HFFc6 (cell line): ENCODE measurements around the gene FHDC1. TPM values are rescaled to one million over a fixed set of nuclear protein-coding genes. Genes with fewer than 3 reads are reported as not detected.

Experiments used
- DNase-seq: peaks from one replicate; pipeline ENCODE4 v3.0.0-alpha.2; 2018
- H3K27ac Mint-ChIP-seq: 2 replicates; pipeline ENCODE4 v1.8.0; 2020; ENCODE audit warnings: mild to moderate bottlenecking, mixed read lengths
- H3K27me3 Mint-ChIP-seq: 2 replicates; pipeline ENCODE4 v1.8.0; 2021; ENCODE audit warnings: mild to moderate bottlenecking, moderate library complexity, mixed read lengths; ENCODE audit not compliant: insufficient read depth
- H3K36me3 Mint-ChIP-seq: 2 replicates; pipeline ENCODE4 v1.8.0; 2021; ENCODE audit warnings: low read depth, mixed read lengths
- H3K4me1 Mint-ChIP-seq: 2 replicates; pipeline ENCODE4 v1.8.0; 2020; ENCODE audit warnings: low read depth, mixed read lengths
- H3K4me3 Mint-ChIP-seq: 2 replicates; pipeline ENCODE4 v1.8.0; 2020; ENCODE audit warnings: mild to moderate bottlenecking, moderate library complexity, mixed read lengths
- H3K9me3 Mint-ChIP-seq: 2 replicates; pipeline ENCODE4 v1.8.0; 2020; ENCODE audit warnings: mild to moderate bottlenecking, mixed read lengths
- total RNA-seq, 6 experiments: library from RNA; stranded (reverse); fragmentation: NEBNext Ultra II Directional; extraction: Animal tissue kit (Norgen Biotek cat#: 25700); gene quantifications; 2 replicates in 1 of 6; 3 replicates in 5 of 6; pipeline ENCODE4 v1.2.3, GENCODE V29; 2021
- TF ChIP-seq, protein P1 (sequence below): fragments of 200-600 bp; sonication (generic); IDR thresholded peaks from 2 replicates; pipeline ENCODE4 v1.5.0; 2021; ENCODE audit warnings: antibody characterized with exemption, mild to moderate bottlenecking

FHDC1 gene
- total RNA-seq, 6 experiments from 2014 or later: 0.19 to 0.66 (median 0.28) TPM

GRCh38 chr4:152975380-152976211 lies 39.5 kb downstream of the FHDC1 start:
- H3K4me3 Mint-ChIP-seq: no peak overlapping the region
- H3K27ac Mint-ChIP-seq: no peak overlapping the region
- H3K27me3 Mint-ChIP-seq: peaks cover 6% of the 10 kb centered on the region
- no peak for DNase-seq
- H3K9me3 Mint-ChIP-seq: no peaks in the 10 kb centered on the region
- TF ChIP-seq, protein P1, sequence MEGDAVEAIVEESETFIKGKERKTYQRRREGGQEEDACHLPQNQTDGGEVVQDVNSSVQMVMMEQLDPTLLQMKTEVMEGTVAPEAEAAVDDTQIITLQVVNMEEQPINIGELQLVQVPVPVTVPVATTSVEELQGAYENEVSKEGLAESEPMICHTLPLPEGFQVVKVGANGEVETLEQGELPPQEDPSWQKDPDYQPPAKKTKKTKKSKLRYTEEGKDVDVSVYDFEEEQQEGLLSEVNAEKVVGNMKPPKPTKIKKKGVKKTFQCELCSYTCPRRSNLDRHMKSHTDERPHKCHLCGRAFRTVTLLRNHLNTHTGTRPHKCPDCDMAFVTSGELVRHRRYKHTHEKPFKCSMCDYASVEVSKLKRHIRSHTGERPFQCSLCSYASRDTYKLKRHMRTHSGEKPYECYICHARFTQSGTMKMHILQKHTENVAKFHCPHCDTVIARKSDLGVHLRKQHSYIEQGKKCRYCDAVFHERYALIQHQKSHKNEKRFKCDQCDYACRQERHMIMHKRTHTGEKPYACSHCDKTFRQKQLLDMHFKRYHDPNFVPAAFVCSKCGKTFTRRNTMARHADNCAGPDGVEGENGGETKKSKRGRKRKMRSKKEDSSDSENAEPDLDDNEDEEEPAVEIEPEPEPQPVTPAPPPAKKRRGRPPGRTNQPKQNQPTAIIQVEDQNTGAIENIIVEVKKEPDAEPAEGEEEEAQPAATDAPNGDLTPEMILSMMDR: no peak
- H3K36me3 Mint-ChIP-seq: peaks cover 7% of the 10 kb centered on the region; the same call in 1 of the 2 replicates
- peaks cover 34% of the 10 kb centered on the region for H3K4me1 Mint-ChIP-seq

DNA sequence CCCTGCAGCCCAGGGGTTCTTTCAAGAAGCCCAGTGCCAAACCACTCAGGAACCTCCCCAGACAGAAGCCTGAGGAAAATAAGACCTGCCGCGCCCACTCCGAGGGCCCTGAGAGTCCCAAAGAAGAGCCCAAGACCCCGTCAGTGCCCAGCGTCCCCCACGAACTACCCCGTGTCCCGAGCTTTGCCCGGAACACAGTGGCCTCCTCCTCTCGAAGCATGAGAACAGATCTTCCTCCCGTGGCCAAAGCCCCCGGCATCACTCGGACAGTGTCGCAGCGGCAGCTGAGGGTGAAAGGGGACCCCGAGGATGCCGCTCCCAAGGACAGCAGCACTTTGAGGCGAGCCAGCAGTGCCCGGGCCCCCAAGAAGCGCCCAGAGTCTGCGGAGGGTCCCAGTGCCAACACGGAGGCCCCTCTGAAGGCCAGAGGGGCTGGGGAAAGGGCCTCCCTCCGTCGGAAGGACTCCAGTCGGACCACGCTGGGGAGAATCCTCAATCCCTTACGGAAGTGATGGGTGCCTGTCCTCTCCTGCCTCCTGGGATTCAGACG lies 40.2 kb downstream of the FHDC1 start:
- Mint-ChIP-seq H3K36me3 (peaks cover 7% of the 10 kb centered on the region; the same call in 1 of the 2 replicates), H3K9me3 (no peaks in the 10 kb centered on the region), H3K27ac (no peak overlapping the region), H3K4me1 (peaks cover 28% of the 10 kb centered on the region), H3K27me3 (peaks cover 6% of the 10 kb centered on the region), H3K4me3 (no peak overlapping the region)
- DNase-seq: no peak
- TF ChIP-seq, protein P1: no peak

DNA sequence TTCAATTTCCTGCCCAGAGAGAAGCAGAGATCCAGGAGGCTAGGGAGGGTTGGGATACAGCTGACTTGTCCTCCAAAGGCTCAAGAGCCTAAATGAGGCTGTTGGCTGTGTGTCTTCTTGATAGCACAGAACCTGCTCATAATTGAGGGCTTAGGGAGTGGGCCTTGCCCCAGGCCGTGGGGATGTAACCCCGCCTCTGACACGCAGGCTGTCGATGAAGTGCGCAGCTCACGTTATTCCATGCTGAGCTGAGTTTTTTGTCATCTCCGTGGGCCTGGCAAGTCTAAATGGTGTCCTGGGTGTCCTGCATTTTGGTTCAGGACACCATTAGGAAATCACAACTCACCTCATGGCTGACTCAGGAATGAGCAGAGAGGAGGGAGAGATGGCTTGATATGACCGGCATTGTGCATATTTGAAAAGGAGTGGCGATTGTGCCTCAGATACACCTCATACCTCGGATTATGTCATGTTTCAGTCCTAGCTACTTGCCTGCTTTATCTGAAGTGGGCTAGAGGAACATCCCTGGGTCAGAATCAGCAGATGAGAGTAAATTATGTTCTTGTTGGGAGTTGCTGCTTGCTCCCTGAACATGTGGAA lies 43.7 kb downstream of the FHDC1 start:
- H3K9me3 Mint-ChIP-seq: no peaks in the 10 kb centered on the region
- H3K4me3 Mint-ChIP-seq: no peak overlapping the region
- TF ChIP-seq, protein P1: no peak
- peaks cover 6% of the 10 kb centered on the region; the same call in 1 of the 2 replicates for H3K27me3 Mint-ChIP-seq
- H3K36me3 Mint-ChIP-seq: no peaks in the 10 kb centered on the region
- peaks cover 14% of the 10 kb centered on the region for H3K4me1 Mint-ChIP-seq
- no peak overlapping the region for H3K27ac Mint-ChIP-seq
- DNase-seq: no peak

- Mint-ChIP-seq H3K4me3 (no peak overlapping the region), H3K27ac (no peak overlapping the region), H3K9me3 (no peaks in the 10 kb centered on the region), H3K36me3 (no peaks in the 10 kb centered on the region), H3K27me3 (peaks cover 8% of the 10 kb centered on the region; the same call in 1 of the 2 replicates), H3K4me1 (peaks cover 14% of the 10 kb centered on the region)
- no peak for DNase-seq
- TF ChIP-seq, protein P1: no peak
Observed at GRCh38 chr4:152981278-152981677, 45.2 kb downstream of the FHDC1 start.

- no peak for DNase-seq
- H3K4me1 Mint-ChIP-seq: peaks cover 14% of the 10 kb centered on the region
- H3K36me3 Mint-ChIP-seq: no peaks in the 10 kb centered on the region
- no peak overlapping the region for H3K4me3 Mint-ChIP-seq
- no peaks in the 10 kb centered on the region for H3K9me3 Mint-ChIP-seq
- peaks cover 9% of the 10 kb centered on the region; the same call in 1 of the 2 replicates for H3K27me3 Mint-ChIP-seq
- H3K27ac Mint-ChIP-seq: no peak overlapping the region
- TF ChIP-seq, protein P1: no peak
Observed at GRCh38 chr4:152981842-152982241, 45.7 kb downstream of the FHDC1 start.
